Glutamatergic neuron (in vitro differentiated cells): Measurements from ENCODE around the gene SHISA5. TPM values are rescaled to one million over a fixed set of nuclear protein-coding genes. Genes with fewer than 3 reads are reported as not detected.
"Not testable (repeated sequence)": the region's sequence is repeated elsewhere in the genome, so short reads cannot be mapped to it uniquely, and the experiment has no call there.

Experiments
- DNase-seq: peaks from one replicate; pipeline ENCODE4 v3.0.0; 2022
- H3K27ac Mint-ChIP-seq: one replicate; pipeline ENCODE4 v1.8.0; 2020; ENCODE audit warnings: mild to moderate bottlenecking, mixed read lengths, inconsistent platforms; ENCODE audit not compliant: unreplicated experiment
- H3K27me3 Mint-ChIP-seq: one replicate; pipeline ENCODE4 v1.8.0; 2020; ENCODE audit warnings: mild to moderate bottlenecking, moderate library complexity, mixed read lengths, inconsistent platforms; ENCODE audit not compliant: unreplicated experiment
- H3K36me3 Mint-ChIP-seq: one replicate; pipeline ENCODE4 v1.8.0; 2020; ENCODE audit warnings: mild to moderate bottlenecking, mixed read lengths, inconsistent platforms; ENCODE audit not compliant: unreplicated experiment
- H3K4me1 Mint-ChIP-seq: one replicate; pipeline ENCODE4 v1.8.0; 2020; ENCODE audit warnings: mild to moderate bottlenecking, low read depth, mixed read lengths, inconsistent platforms; ENCODE audit not compliant: unreplicated experiment
- H3K4me3 Mint-ChIP-seq: one replicate; pipeline ENCODE4 v1.8.0; 2020; ENCODE audit warnings: mild to moderate bottlenecking, mixed read lengths, inconsistent platforms; ENCODE audit not compliant: unreplicated experiment
- H3K9me3 Mint-ChIP-seq: one replicate; pipeline ENCODE4 v1.8.0; 2020; ENCODE audit warnings: mild to moderate bottlenecking, moderate library complexity, mixed read lengths, inconsistent platforms; ENCODE audit not compliant: unreplicated experiment
- CTCF ChIP-seq: fragments of 200-600 bp; sonication (generic); IDR thresholded peaks from one replicate; pipeline ENCODE4 v1.5.0; 2021; ENCODE audit not compliant: partially characterized antibody, unreplicated experiment
- total RNA-seq: library from RNA; stranded (reverse); fragmentation: NEBNext Ultra II Directional; extraction: Animal tissue kit (Norgen Biotek cat#: 25700); gene quantifications from one replicate; pipeline ENCODE4 v1.2.1, GENCODE V29; 2021; ENCODE audit not compliant: unreplicated experiment

SHISA5 gene
- total RNA-seq, 1 donor from 2014 or later, result 261 TPM

- TF ChIP-seq CTCF, result no peak
- no peak overlapping the region for H3K27ac Mint-ChIP-seq
- peaks cover 8% of the 10 kb centered on the region for H3K36me3 Mint-ChIP-seq
- DNase-seq, result no peak
- no peak overlapping the region for H3K4me3 Mint-ChIP-seq
- no peaks in the 10 kb centered on the region for H3K4me1 Mint-ChIP-seq
- H3K27me3 Mint-ChIP-seq, result peaks cover 2% of the 10 kb centered on the region
- no peaks in the 10 kb centered on the region for H3K9me3 Mint-ChIP-seq
Measured at GRCh38 chr3:48532977-48533337, 29.0 kb upstream of the SHISA5 start.

GRCh38 chr3:48532271-48532976 lies 28.4 kb upstream of the SHISA5 start:
- Mint-ChIP-seq H3K4me1 (no peaks in the 10 kb centered on the region), H3K27me3 (peaks cover 2% of the 10 kb centered on the region), H3K9me3 (no peaks in the 10 kb centered on the region), H3K36me3 (peaks cover 10% of the 10 kb centered on the region), H3K4me3 (no peak overlapping the region), H3K27ac (no peak overlapping the region)
- TF ChIP-seq CTCF, result no peak
- DNase-seq, result no peak

GRCh38 chr3:48530701-48531100 lies 26.7 kb upstream of the SHISA5 start:
- not testable (repeated sequence) for H3K27me3 Mint-ChIP-seq, H3K4me3 Mint-ChIP-seq, H3K27ac Mint-ChIP-seq, H3K9me3 Mint-ChIP-seq, H3K36me3 Mint-ChIP-seq, H3K4me1 Mint-ChIP-seq, DNase-seq

- H3K27me3 Mint-ChIP-seq, result peaks cover 5% of the 10 kb centered on the region
- H3K36me3 Mint-ChIP-seq, result peaks cover 4% of the 10 kb centered on the region
- H3K4me1 Mint-ChIP-seq, result no peaks in the 10 kb centered on the region
- H3K4me3 Mint-ChIP-seq, result no peak overlapping the region
- no peak for TF ChIP-seq CTCF
- DNase-seq, result no peak
- H3K27ac Mint-ChIP-seq, result no peak overlapping the region
- H3K9me3 Mint-ChIP-seq, result no peaks in the 10 kb centered on the region
Measured at GRCh38 chr3:48528754-48529153, 24.8 kb upstream of the SHISA5 start.

GRCh38 chr3:48528048-48528447 lies 24.1 kb upstream of the SHISA5 start:
- no peak for TF ChIP-seq CTCF
- peaks cover 5% of the 10 kb centered on the region for H3K27me3 Mint-ChIP-seq
- no peak for DNase-seq
- peaks cover 4% of the 10 kb centered on the region for H3K36me3 Mint-ChIP-seq
- H3K27ac Mint-ChIP-seq, result no peak overlapping the region
- no peaks in the 10 kb centered on the region for H3K9me3 Mint-ChIP-seq
- H3K4me1 Mint-ChIP-seq, result no peaks in the 10 kb centered on the region
- no peak overlapping the region for H3K4me3 Mint-ChIP-seq

GRCh38 chr3:48524970-48525369 lies 21.0 kb upstream of the SHISA5 start:
- no peak for TF ChIP-seq CTCF
- H3K4me1 Mint-ChIP-seq, result no peaks in the 10 kb centered on the region
- DNase-seq, result no peak
- peaks cover 5% of the 10 kb centered on the region for H3K27me3 Mint-ChIP-seq
- H3K36me3 Mint-ChIP-seq, result peaks cover 4% of the 10 kb centered on the region
- no peak overlapping the region for H3K27ac Mint-ChIP-seq
- H3K9me3 Mint-ChIP-seq, result no peaks in the 10 kb centered on the region
- H3K4me3 Mint-ChIP-seq, result no peak overlapping the region
